ENCODE data around the gene SPAG8.

- TF ChIP-seq POLR2A (IDR thresholded peaks at IDR 0.05; ENCODE audit: low read length) = no peak
- TF ChIP-seq GATA1 (IDR thresholded peaks at IDR 0.05; ENCODE audit: low read depth, low read length) = no peak
Measured at GRCh38 chr9:35826071-35826701, 14.1 kb upstream of the SPAG8 start.

Measured in erythroblast (primary cell).